ENCODE measurements around the gene C19orf12. TPM values are rescaled to one million over a fixed set of nuclear protein-coding genes. Genes with fewer than 3 reads are reported as not detected.
"Not testable (repeated sequence)": the region's sequence is repeated elsewhere in the genome, so short reads cannot be mapped to it uniquely, and the experiment has no call there.

C19orf12 gene
- total RNA-seq, 1 donor from 2014 or later = 40.2 TPM

DNA sequence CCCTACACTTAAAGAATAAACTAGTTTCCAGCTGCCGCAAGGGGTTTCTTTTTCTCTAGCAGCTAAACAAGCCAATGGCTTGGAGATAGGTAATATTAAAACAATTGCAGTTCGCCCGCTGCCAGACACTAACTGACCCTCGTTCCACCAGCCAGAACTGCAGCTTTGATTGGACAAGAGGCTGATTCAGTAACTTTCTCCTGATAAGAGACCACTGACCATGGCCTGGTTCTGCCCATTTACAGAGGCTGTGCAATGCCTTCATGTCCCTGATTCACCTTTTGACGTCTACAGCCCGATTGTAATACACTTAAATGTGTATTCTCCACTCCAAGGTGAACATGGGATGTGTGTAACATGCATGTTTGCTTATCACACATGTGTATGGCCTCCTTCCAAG lies 12.8 kb upstream of the C19orf12 start:
- DNase-seq = no peak

DNA sequence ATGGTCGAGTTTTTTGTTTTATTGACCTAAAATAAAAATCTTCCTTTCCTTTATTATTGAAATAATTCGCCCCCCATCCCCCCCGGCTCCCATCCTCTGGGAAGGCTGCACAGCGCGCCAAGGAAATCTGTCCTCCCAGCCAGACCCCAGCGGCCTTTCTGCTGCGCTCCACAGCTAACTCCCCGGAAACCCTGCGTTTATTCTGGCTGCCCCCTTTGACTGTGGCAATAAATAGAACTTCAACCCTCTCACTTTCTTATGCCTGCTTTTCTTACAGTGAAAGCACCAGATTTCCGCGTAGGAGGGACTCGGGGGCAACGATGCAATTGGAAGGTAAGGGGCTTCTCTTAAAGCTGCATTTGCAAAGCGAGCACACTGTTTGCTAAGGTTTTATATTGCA lies 9.7 kb upstream of the C19orf12 start:
- DNase-seq = no peak

DNA sequence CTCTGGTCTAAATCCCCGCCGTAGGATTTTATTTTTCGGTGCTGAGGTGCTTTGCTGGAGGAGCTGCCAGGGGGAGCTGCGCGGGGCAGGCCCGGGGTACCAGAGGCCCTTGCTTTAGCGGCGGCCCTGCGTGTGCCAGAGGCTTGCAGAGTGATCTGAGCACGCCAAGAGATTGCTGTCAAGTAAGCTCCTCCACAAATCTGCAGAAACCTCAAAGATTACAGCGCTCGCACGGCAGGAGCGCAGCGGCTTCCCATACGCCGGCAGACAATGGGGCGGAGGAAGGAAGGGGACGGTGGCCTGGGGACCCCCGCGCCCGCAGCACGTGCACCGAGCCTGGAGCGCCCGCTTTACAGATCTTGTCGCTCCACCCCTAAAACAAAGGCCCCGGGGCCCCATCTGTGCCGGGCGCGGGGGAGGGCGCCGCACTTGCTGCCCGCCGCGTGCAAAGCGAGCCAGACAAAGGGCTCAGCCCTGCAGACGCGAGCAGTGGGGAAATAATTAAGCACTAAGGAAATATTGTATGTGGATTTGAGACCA lies 9.1 kb upstream of the C19orf12 start:
- peak; percentile 16 for DNase-seq

DNA sequence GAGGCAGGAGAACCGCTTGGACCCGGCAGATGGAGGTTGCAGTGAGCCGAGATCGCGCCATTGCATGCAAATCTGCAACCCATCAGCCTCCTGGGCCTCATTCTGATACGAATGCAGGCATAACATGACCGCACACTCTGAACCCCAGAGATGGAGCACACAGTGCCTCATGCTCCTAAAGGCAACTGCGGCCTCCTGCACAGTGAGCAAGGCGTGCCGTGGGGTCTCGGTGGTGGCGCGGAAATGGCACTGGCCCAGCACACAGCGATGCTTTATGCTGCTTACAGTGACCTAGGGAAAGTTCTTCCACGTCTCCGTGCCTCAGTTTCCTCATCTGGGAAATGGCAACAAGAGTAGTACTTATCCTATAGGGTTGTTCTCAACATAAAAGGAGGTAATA lies 2.0 kb upstream of the C19orf12 start:
- no peak for DNase-seq

DNA sequence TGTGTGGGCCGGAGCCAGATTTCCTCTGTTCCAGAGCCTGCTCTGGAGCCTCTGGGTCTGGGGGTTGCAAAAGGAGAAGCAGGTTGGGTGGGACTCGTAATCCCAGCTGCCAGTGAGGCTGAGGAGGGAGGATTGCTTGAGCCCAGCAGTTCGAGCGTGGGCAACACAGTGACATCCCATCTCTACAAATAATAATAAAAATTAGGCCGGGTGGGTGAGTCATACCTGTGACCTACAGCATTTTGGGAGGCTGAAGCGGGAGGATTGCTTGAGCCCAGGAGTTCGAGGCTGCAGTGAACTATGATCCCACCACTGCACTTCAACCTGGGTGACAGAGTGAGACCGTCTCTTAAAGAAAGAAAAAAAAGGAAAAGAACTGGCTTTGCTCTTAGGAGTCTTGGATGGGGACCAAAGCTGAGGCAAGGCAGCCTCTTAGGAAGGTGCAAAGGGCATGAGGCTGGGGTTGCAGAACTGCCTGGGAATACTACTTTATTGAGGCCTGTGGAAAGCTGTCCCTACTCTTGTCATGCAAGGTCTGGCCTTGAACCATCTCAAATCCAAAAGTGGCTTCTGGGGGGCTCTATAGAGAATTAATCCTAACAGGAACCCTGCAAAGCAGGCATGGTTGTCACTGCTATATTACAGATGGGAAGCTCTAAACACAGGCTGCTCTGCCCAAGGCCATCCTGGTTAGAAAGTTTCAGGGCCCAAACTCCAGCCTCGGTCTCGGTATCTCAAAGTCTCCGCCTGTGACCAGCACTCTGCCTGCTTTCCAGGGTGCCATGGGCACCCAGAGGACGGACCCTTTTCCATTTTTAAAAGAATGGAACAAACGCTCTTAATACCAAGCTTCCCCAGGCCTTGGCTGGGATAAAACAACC lies 880 bp upstream of the C19orf12 start:
- DNase-seq = no peak

DNA sequence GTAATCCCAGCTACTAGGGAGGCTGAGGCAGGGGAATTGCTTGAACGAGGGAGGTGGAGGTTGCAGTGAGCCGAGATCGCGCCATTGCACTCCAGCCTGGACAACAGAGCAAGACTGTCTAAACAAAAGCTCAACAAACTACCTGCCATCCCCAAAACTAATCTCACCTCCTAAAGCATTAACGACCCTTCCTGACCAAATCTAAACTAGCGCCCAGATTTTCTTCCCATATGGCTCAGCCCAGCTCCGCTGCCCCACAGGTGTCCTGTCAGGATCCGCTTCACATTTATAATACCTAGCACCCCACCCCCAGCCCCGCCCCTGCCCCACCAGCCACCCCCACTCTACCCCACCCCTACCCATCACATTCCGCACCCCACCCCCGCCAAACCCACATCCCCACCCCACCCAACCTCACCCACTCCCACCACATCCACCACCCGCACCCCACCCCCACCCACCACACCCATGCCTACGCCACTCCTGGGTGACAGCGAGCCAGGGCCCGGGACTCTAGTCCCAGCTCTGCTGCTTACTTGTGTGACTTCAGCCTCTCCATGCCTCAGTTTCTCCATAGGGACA lies 599 bp downstream of the C19orf12 start:
- no peak for DNase-seq

DNA sequence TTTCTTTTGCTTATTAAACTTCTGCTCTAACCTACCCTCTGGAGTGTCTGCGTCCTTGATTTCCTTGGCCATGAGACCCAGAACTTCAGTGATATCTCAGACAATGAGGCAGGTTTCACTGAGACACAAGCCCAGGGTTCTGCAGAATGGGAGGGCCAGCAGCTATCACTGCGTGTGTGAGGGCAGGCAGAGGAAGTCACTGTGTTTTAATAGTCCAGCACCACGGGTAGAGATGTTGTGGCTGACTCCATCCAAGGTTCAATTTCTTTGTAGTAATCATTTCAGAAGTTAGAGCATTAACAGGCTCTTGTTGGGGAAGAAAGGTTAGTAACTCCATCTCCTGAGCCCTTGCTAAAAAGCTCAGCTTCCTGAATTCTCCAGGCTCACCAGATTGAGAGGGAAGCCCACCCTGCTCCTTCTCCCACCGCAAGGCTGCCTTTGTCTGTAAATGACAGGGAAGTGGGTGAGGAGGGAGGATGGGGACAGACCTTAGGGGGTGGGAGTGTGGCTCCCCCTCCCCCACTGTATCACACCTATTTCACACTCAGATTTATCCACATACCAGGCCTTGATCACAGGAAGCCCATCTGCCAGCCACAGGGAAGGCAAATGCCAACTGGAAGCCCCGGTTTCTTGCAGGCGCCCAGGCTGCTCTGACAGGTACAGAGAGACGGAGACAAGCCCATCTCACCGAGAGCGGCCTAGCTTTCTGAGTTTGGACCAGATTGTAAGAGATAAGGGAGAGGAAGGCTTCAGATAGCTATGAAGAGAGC lies 2.1 kb downstream of the C19orf12 start:
- DNase-seq = no peak

DNA sequence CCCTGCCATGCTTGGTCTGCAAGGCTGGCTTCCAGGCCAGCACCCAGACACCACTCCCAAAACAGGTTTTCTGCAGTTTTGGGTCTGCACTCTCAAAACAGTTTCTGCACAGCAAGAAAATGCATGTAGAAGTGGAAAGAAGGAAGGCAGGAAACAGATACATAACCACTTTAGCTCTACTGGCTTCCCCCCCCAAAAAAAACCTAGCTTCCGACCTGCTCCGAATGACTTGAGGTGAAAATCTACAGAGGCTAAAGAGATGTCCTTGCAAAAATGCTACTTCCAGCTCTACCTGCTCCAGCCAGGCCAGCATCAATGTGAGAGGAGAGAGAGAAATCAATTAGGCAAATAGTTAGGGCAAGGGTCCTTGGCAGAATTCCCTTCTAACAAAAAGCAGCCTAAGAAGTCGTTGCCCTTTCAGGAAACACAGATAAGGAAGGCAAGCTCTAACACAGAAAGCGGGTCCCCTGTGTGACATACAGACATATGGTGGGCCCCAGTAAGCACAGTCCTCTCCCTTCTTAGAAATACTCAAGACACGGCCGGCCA lies 3.4 kb downstream of the C19orf12 start:
- no peak for DNase-seq

DNA sequence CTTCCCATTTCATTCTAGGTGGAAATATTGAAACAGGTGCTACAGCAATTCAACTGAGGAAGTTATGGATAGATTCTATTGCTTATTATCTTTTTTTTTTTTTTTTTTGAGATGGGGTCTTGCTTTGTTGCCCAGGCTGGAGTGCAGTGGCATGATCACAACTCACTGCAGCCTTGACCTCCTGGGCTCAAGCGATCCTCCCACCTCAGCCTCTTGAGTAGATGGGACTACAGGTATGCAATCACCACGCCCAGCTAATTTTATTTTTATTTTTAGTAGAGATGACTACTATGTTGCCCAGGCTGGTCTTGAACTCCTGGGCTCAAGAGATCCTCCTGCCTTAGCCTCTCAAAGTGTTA lies 5.6 kb downstream of the C19orf12 start:
- not testable (repeated sequence) for DNase-seq

DNA sequence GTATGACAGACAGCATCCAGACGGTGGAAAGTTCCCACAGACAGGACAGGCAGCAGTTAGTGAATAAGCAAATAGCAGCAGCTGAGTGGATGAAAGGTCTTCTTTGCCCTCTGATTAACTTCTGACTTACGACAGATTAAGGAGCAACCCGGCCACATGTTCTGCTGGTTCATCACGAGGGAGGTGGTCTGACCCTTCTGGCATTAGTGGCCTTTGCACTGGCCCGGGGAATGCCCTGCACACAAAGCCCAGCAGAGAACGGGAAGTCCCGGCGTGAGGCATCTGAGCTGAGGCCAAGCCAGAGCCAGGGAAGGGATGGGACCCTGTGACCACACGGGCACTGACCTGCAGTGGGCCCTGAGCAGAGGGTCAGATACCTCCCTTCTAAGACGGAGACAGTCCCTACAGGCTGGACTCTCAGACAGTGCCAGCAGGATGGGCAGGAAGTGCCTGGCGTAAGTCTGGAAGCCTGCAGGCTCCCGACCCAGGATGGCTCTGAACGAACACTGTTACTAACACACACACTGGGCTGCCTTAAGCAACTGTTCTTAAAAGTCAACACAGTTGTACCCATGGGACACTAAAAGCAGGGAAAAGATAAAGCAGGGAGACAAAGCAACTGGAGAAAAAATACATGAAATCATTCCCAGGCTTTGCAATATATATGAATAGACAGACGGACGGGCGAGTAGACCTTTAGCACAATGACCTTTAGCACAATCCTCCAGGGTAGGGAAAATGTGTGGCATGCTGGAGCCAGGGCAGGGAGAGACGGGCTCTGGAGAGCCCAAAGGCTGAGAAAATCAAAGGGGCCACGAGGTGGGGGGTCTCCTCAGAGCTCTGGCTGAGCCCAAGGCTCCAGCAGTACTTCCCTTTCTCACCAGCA lies 6.3 kb downstream of the C19orf12 start:
- DNase-seq = no peak

DNA sequence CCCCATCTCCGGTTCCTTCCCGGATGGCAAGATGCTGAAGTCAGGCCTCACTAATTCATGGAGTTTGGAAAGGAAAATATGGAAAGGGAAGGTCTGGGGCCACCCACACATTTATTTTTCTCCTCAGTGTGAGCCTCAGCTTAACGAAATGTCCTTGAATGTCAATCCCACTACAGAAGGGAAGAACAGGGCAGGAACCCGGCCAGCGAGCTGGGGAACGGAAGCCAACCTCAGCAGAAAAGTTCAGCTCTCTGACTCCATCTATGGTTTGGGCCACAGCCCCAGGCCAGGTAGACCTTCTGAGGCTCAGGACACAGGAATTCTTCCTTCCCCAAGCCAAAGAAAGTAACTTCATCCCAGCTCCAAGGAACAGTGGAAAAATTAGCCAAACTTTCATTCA lies 8.4 kb downstream of the C19orf12 start:
- DNase-seq = no peak

DNA sequence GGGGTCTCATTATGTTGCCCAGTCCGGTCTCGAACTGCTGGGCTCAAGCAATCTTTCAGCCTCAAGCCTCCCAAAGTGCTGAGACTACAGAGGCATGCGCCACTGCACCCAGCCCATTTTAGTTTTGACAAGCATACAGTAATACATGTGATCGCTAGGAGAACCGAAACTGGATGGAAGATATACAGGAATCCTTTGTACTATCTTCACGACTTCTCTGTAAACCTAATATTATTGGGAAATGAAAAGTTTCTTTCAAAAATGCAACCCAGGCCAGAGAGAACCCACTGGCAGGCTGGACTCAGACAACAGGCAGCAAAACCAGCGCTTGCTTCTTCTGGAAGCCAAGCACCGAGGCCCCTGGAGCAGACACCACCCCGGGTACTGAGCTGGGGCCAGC lies 9.4 kb downstream of the C19orf12 start:
- DNase-seq = no peak

DNA sequence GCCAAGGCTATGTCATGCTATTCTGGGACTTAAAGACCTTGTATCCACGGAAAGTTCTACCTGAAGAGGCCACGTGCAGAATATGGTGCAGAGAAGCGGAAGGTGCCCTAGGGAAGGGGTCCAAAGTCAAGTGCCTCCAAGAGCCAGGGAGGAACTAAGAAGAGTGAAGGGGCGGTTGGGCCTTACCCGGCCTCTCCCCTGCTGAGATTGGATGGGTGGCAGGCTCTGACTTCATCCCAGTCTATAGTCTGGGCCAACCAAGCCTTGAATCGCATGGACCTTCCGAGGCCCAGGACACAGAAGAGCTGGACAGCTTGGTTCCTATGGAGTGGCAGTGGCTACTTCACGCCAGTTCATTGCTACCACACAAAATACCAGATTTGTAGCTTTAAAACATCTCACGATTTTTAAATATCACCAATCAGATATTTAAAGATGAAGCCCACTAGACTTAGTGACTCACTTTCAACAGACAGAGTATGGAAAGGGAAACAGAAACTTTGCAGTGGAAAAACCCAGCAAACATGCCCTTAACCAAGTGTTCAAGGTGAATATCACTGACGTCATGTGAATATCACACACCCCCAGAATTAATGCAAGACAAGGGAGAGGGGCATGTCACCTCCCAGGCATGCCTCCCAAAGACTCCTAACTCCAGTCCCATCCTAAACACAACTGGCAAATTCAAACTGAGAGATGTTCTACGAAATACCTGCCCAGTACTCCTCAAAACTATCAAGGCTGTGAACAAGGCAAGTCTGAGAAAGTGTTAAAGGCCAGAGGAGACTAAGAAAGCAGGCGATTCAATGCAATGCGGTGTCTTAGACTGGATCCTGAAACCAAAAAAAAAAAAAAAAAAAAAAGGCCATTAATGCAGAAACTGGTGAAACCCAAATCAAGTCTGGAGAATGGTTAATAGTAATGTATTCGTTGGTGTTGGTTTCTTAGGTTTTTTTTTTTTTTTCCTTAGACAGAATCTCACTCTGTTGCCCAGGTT lies 10.2 kb downstream of the C19orf12 start:
- no peak for DNase-seq

DNA sequence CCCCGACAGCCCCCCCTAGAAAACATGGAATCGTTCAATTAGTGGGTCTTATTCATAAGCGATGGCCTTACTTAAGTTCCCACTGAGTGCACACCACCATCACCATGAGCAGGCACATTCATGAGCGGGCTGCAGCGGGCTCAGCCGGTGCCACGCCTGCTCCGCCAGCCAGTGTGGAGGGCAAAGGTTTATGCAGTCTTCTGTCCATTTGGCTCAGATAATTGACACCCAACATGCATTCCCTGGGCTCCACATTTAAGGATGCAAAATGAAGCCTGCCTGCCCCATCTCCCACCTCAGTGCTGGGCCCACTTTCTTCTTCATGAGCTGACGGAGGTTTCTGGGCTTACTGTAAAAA lies 12.1 kb downstream of the C19orf12 start:
- no peak for DNase-seq

DNA sequence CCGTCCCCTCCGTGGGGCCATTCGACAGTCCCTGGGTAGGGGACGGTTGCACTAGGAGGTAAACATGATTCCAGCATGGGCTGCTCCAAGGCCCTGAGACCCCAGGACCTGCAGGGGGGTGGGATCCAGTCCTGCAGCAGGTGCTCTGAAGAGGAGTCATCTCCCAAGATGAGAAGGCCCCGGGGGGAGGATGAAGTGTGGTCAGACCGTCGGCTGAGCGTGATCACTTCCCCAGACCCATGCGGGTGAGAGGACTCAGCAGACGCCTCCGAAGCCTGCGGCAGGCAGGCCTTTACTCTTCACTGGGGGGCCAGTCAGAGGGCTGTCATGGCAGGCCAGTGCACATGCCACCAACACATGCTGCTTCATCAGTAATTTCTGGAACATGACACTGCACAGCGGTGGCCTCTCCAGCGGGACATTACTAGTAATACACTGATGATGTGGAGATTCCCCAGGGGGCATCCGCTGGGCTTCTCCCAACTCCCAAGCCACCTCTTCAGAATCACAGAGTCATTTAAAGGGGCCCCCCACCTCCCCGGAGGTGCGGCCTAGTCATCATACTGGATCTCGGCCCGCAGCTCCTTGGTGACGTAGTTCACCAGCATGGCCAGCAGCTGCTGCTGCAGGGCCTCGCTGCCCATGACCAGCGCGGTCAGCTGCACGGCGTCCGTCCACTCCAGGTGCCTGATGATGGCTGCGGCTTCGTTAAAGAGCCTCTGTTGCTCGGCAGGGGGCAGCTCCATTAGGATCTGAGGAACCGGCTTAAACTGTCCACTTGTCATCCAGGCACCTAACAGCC lies 12.7 kb downstream of the C19orf12 start:
- no peak for DNase-seq

DNA sequence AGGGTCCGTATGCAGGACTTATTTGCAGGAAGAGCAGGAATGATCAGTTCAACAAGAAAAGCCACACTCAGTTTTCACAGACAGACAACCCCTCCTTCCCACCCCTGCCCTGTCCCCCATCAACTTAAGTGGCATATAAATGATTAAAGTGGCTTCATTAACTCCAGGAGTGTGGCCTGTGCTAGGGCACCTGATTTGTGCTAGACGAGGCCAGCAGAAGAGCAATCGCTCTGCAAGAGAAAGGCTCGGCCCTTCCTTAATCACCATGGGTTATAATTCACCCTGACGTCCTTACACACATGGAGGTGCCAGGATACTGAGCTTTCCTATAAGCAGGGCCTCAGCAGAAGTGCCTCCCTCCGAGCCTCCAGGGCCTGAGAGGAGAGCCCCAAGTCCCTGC lies 14.6 kb downstream of the C19orf12 start:
- no peak for DNase-seq

DNA sequence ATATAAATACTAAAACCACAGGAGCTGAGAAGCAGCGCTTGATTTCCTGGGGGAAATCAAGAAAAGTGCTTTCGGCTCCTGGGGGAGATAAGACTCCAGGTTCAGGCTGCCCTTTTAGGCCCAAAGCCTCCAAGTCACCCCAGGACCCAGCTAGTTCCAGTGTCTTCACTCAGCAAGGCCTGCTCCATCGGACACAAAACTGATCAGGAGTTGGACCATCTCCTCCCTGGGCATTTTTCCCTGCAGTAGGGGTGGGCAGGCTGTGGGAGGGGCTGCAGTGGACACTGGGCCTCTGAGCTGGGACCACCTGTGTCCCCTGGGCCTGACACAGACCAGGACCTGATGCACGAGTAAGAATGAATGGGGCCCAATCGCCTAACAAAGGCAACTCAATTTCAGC lies 15.2 kb downstream of the C19orf12 start:
- DNase-seq = no peak

DNA sequence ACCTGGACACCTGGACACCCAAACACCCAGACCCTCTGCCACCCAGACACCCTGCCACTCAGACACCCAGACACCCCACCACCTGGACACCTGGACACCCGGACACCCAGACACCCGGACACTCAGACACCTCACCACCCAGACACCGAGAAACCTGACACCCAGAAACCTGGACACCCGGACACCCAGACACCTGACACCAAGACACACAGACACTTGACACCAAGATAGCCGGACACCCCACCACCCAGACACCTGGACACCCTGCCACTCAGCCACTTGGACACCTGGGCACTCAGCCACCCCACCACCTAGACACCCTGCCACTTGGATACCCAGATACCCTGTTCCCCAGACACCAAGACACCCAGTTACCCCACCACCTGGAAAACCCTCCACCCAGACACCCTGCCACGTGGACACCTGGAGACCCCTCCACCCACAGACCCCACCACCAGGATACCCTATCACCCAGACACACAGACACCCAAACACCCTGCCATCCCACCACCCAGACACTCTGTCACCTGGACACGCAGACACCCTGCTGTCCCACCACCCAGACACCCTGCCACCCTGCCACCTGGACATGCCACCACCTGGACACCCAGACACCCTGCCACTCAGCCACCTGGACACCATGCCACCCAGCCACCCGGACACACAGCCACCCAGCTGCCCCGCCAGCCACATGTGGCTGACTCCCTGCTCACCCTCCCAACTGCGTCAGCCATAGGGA lies 17.4 kb downstream of the C19orf12 start:
- no peak for DNase-seq

DNA sequence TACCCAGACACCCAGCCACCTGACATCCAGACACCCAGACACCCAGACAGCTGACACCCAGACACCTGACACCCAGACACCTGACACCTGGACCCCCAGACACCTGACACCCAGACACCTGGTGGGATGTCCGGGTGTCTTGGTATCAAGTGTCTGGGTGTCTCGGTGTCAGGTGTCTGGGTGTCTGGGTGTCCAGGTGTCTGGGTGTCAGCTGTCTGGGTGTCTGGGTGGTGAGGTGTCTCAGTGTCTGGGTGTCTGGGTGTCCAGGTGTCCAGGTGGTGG lies 18.6 kb downstream of the C19orf12 start:
- no peak for DNase-seq

All from occipital lobe (tissue), 2 donors.